IMR-90 (cell line): ENCODE measurements around the gene EPHB1. TPM values are rescaled to one million over a fixed set of nuclear protein-coding genes. Genes with fewer than 3 reads are reported as not detected.

Experiments
- ATAC-seq: fragments of 200-7000 bp; cut with Tn5 transposase; 2 replicates; pipeline ENCODE4 v1.9.1; 2020; ENCODE audit warnings: low read depth, mild to moderate bottlenecking, moderate library complexity
- BruUV-seq: library from RNA; stranded (reverse); fragments of 400-500 nt; replicated peaks from 2 replicates; lab custom pipeline; 2021; lab: Mats Ljungman, UMichigan
- CTCF ChIA-PET: fragments of 300-600 bp; formaldehyde crosslinking; extraction: SDS; loops from one replicate; lab custom pipeline; 2021; ENCODE audit warnings: antibody characterized with exemption; lab: Yijun Ruan, JAX
- POLR2A ChIA-PET: fragments of 300-600 bp; sonication (Branson Sonifier 250); formaldehyde crosslinking; loops from one replicate; lab custom pipeline; 2022; ENCODE audit warnings: antibody characterized with exemption; ENCODE audit not compliant: unreplicated experiment; lab: Charles Lee
- DNase-seq: peaks from one replicate; pipeline ENCODE4 v3.0.0; 2013
- H2AFZ ChIP-seq: replicated peaks from 2 replicates; pipeline ENCODE3; 2013; ENCODE audit warnings: low read length, mild to moderate bottlenecking; ENCODE audit not compliant: poor library complexity
- H2AK5ac ChIP-seq: 2 replicates; pipeline ENCODE4 v1.6.1; 2013; ENCODE audit warnings: low read depth, low read length, inconsistent platforms
- H2AK9ac ChIP-seq: replicated peaks from 2 replicates; pipeline ENCODE3; 2013; ENCODE audit warnings: mild to moderate bottlenecking, low read depth, low read length, moderate library complexity; ENCODE audit not compliant: poor library complexity
- H2BK120ac ChIP-seq: 2 replicates; pipeline ENCODE4 v1.6.1; 2013; ENCODE audit warnings: low read depth, low read length, inconsistent platforms
- H2BK15ac ChIP-seq: 3 replicates; pipeline ENCODE4 v1.6.1; 2013; ENCODE audit warnings: low read depth, low read length, inconsistent platforms
- H2BK20ac ChIP-seq: 2 replicates; pipeline ENCODE4 v1.6.1; 2013; ENCODE audit warnings: low read depth, mild to moderate bottlenecking, inconsistent platforms, low read length, moderate library complexity
- H2BK5ac ChIP-seq: 2 replicates; pipeline ENCODE4 v1.6.1; 2013; ENCODE audit warnings: mild to moderate bottlenecking, low read depth, low read length, inconsistent platforms; ENCODE audit not compliant: poor library complexity, severe bottlenecking
- H3K14ac ChIP-seq: replicated peaks from 2 replicates; pipeline ENCODE4 v1.6.1; 2013; ENCODE audit warnings: low read depth, low read length, inconsistent platforms
- H3K18ac ChIP-seq: 2 replicates; pipeline ENCODE4 v1.6.1; 2013; ENCODE audit warnings: low read depth, low read length, control low read depth
- H3K23ac ChIP-seq: 2 replicates; pipeline ENCODE4 v1.6.1; 2013; ENCODE audit warnings: low read depth, low read length, inconsistent platforms
- H3K27ac ChIP-seq: 2 replicates; pipeline ENCODE4 v1.5.1; 2013; ENCODE audit warnings: mild to moderate bottlenecking, control low read depth, low read length; ENCODE audit not compliant: insufficient read depth
- H3K27me3 ChIP-seq: 2 replicates; pipeline ENCODE4 v1.6.1; 2013; ENCODE audit warnings: low read length; ENCODE audit not compliant: control insufficient read depth, insufficient read depth
- H3K36me3 ChIP-seq: 2 replicates; pipeline ENCODE4 v1.6.1; 2013; ENCODE audit warnings: low read length, mixed read lengths; ENCODE audit not compliant: control insufficient read depth, insufficient read depth
- H3K4ac ChIP-seq: 2 replicates; pipeline ENCODE4 v1.6.1; 2013; ENCODE audit warnings: low read depth, low read length, inconsistent platforms
- H3K4me1 ChIP-seq: 2 replicates; pipeline ENCODE4 v1.6.1; 2013; ENCODE audit warnings: low read length, mixed read lengths; ENCODE audit not compliant: control insufficient read depth, insufficient read depth
- H3K4me2 ChIP-seq: 2 replicates; pipeline ENCODE4 v1.6.1; 2013; ENCODE audit warnings: low read depth, mild to moderate bottlenecking, control low read depth, low read length, moderate library complexity
- H3K4me3 ChIP-seq: 2 replicates; pipeline ENCODE4 v1.5.1; 2013; ENCODE audit warnings: low read depth, mild to moderate bottlenecking, control low read depth, low read length, moderate library complexity; ENCODE audit not compliant: insufficient read depth
- H3K56ac ChIP-seq: 2 replicates; pipeline ENCODE4 v1.6.1; 2013; ENCODE audit warnings: low read length, inconsistent platforms; ENCODE audit not compliant: insufficient read depth; ENCODE audit errors: extremely low read depth
- H3K79me1 ChIP-seq, 2 experiments: 2 replicates each; pipeline ENCODE4 v1.6.1; 2013; ENCODE audit warnings: low read length in 2 of 2, inconsistent platforms in 1 of 2, low read depth in 1 of 2
- H3K9ac ChIP-seq: 2 replicates; pipeline ENCODE4 v1.6.1; 2013; ENCODE audit warnings: low read depth, low read length, control low read depth
- H3K9me1 ChIP-seq: 2 replicates; pipeline ENCODE4 v1.6.1; 2013; ENCODE audit warnings: low read length, inconsistent platforms; ENCODE audit not compliant: insufficient read depth
- H3K9me3 ChIP-seq: 2 replicates; pipeline ENCODE4 v1.6.1; 2013; ENCODE audit warnings: low read length; ENCODE audit not compliant: control insufficient read depth, insufficient read depth
- H4K20me1 ChIP-seq: 2 replicates; pipeline ENCODE4 v1.6.1; 2013; ENCODE audit warnings: low read length, inconsistent platforms; ENCODE audit not compliant: insufficient read depth
- H4K5ac ChIP-seq: 2 replicates; pipeline ENCODE4 v1.6.1; 2013; ENCODE audit warnings: mild to moderate bottlenecking, low read depth, low read length, control low read depth
- H4K8ac ChIP-seq, 2 experiments: 2 replicates each; pipeline ENCODE4 v1.6.1; 2013; ENCODE audit warnings: low read depth in 2 of 2, low read length in 2 of 2, control low read depth in 1 of 2, inconsistent platforms in 1 of 2
- H4K91ac ChIP-seq: 2 replicates; pipeline ENCODE4 v1.6.1; 2013; ENCODE audit warnings: low read depth, low read length, inconsistent platforms; ENCODE audit not compliant: insufficient read depth
- BHLHE40 ChIP-seq: fragments of 150-350 bp; IDR thresholded peaks from 2 replicates; pipeline ENCODE4 v1.6.1; 2016; ENCODE audit warnings: mild to moderate bottlenecking, low read depth, low read length
- CEBPB ChIP-seq: IDR thresholded peaks from 2 replicates; pipeline ENCODE4 v1.6.1; 2012; ENCODE audit warnings: low read depth, low read length, improper control_type of control experiment
- ELK1 ChIP-seq: fragments of 150-350 bp; IDR thresholded peaks from 2 replicates; pipeline ENCODE4 v1.6.1; 2016; ENCODE audit warnings: low read depth, mild to moderate bottlenecking, low read length, moderate library complexity, borderline replicate concordance
- FOS ChIP-seq: fragments of 150-350 bp; IDR thresholded peaks from 2 replicates; pipeline ENCODE4 v1.6.1; 2016; ENCODE audit warnings: low read depth, low read length
- MAZ ChIP-seq: IDR thresholded peaks from 2 replicates; pipeline ENCODE4 v1.6.1; 2012; ENCODE audit warnings: low read depth, mild to moderate bottlenecking, low read length, improper control_type of control experiment, moderate library complexity, borderline replicate concordance
- MXI1 ChIP-seq: IDR thresholded peaks from 2 replicates; pipeline ENCODE4 v1.6.1; 2012; ENCODE audit warnings: low read depth, mild to moderate bottlenecking, low read length, moderate library complexity, borderline replicate concordance
- RAD21 ChIP-seq: IDR thresholded peaks from 2 replicates; pipeline ENCODE4 v1.6.1; 2012; ENCODE audit warnings: low read length, improper control_type of control experiment
- RCOR1 ChIP-seq: IDR thresholded peaks from 2 replicates; pipeline ENCODE4 v1.6.1; 2012; ENCODE audit warnings: mild to moderate bottlenecking, low read length, improper control_type of control experiment; ENCODE audit not compliant: insufficient replicate concordance
- USF2 ChIP-seq: fragments of 150-350 bp; IDR thresholded peaks from 2 replicates; pipeline ENCODE4 v1.6.1; 2017; ENCODE audit warnings: mild to moderate bottlenecking, antibody characterized with exemption, low read length, low read depth
- WGBS, 2 experiments: methylation state at CpG; one replicate each; pipeline versions ENCODE4 v1.1.5 to v1.1.7; 2013; ENCODE audit warnings: missing lambda C conversion rate in 2 of 2; ENCODE audit not compliant: insufficient read length in 1 of 2; ENCODE audit errors: extremely low coverage in 2 of 2; 5-methylcytosine and 5-hydroxymethylcytosine counted together
- dilution Hi-C: fragments of 300-500 bp; cut with HindIII; formaldehyde crosslinking; loops from one replicate; pipeline ENCODE4 v1.14.3; 2018; ENCODE audit warnings: low sequenced_read_pairs; ENCODE audit not compliant: unreplicated experiment
- in situ Hi-C: fragments of 300-500 bp; cut with MboI; formaldehyde crosslinking; loops from 3 replicates; pipeline ENCODE4 v1.14.3; 2019; ENCODE audit warnings: low sequenced_read_pairs, inconsistent platforms, mixed read lengths
- intact Hi-C: fragments of 100-400 bp; cut with micrococcal nuclease; formaldehyde crosslinking; loops from 2 replicates; pipeline ENCODE4 v1.10.0; 2022
- polyA plus RNA-seq, 3 experiments: library from polyadenylated mRNA; depleted of rRNA; stranded (reverse); fragments of >200 nt; gene quantifications; 2 replicates each; pipeline ENCODE4 v1.2.3, GENCODE V29; 2012; ENCODE audit warnings: low replicate concordance in 1 of 3
- total RNA-seq: library from RNA; depleted of rRNA; stranded (reverse); fragments of >200 nt; gene quantifications from 2 replicates; pipeline ENCODE4 v1.2.3, GENCODE V29; 2012

Gene EPHB1
- total and polyA plus RNA-seq, 2 of the 4 experiments (the other 2 are of a cell fraction) = 0.17 to 0.36 TPM

DNA sequence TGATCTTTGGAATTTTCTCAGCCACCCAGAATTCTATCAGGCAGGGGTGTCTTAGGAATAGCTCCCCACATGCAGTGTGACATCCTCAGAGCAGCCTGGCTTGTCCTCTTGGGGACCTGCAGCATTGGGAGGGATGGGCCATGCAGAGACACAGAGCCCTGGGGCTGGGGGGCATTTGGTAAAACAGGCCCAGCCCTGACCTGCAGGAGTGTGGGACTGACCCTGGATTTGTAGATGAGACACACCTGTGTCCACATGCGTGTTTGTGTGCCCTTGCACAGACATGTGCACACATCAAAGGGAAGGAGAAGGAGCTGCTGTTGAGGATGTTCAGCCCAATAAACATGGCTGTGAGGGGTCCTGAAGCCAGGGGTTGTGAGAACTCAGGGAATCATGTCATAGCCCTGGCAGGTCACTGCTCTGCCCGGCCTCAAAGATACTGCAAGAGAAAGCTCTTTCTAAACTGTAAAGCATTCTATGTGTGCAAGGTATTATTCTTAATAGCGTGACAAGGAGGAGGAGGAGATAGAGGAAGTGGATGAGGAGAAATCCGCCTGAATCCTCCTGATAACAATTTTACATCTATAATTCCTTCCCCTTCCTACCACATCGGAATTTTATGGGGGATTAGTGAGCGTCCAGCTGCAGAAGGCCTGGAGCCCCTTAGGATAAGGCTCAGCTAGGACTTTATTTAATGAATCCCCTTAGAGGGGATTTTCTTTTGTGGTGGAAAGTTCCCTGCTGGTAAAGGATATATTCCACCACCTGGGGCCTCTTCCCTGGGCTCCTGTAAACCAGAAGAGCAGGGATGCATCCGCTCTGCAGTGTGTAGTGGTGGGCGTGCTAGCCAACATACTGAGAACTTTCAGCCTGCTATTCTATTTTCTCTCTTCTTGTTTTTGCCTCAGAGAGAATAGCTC lies 245.5 kb downstream of the EPHB1 start (continued):
- TF ChIP-seq USF2 = no peak

DNA sequence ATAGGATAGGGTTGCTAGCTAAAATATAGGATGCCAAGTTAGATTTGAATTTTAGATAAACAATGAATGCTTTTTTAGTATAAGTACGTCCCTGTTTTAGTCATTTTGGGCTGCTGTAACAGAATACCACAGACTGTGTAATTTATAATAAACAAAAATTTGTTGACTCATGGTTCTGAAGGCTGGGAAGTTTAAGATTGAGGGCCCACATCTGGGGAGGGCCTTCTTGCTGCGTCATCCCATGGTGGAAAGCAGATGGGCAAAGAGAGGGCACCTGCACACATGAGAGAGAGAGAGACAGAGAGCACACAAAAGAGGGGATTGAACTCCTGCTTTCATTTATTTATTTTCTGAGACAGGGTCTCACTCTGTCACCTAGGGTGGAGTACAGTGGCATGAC lies 246.5 kb downstream of the EPHB1 start:
- no peak for TF ChIP-seq RCOR1
- no peak for TF ChIP-seq USF2
- TF ChIP-seq MXI1 = no peak
- no peak for TF ChIP-seq BHLHE40
- TF ChIP-seq RAD21 = no peak
- no peak for TF ChIP-seq MAZ
- TF ChIP-seq FOS = no peak
- TF ChIP-seq ELK1 = no peak
- TF ChIP-seq CEBPB = no peak
- Histone ChIP-seq H2BK5ac (no peak overlapping the region), H3K4ac (no peak overlapping the region), H3K79me1 (no peaks in the 10 kb centered on the region), H3K4me2 (no peak overlapping the region), H4K5ac (no peak overlapping the region), H3K4me1 (no peaks in the 10 kb centered on the region), H2BK20ac (no peak overlapping the region), H2AK9ac (no peak overlapping the region), H2BK15ac (no peak overlapping the region), H3K27me3 (no peaks in the 10 kb centered on the region), H3K56ac (no peak overlapping the region), H3K27ac (no peak overlapping the region), H3K9me1 (no peaks in the 10 kb centered on the region), H3K14ac (no peak overlapping the region), H3K18ac (no peak overlapping the region), H4K91ac (no peak overlapping the region), H3K4me3 (no peak overlapping the region), H3K9ac (no peak overlapping the region), H3K23ac (no peak overlapping the region), H2AFZ (no peak overlapping the region), H2BK120ac (no peak overlapping the region), H4K8ac (no peak overlapping the region), H2AK5ac (no peak overlapping the region), H4K20me1 (no peaks in the 10 kb centered on the region), H3K36me3 (no peaks in the 10 kb centered on the region), H3K9me3 (peaks cover 2% of the 10 kb centered on the region; the same call in 1 of the 2 replicates)
- peak; percentile 2 for DNase-seq
- intact Hi-C loops = no loop called here
- no TSS peak for BruUV-seq
- WGBS, 2 experiments = 40% methylated on average over 1 of the region's 2 CpGs; no CpG with 5 or more reads in 1 of the 2 experiments
- dilution Hi-C loops = no loop called here
- ChIA-PET CTCF (no interaction called here), POLR2A (no interaction called here)
- ATAC-seq = peak; percentile 35; the same call in 1 of the 2 replicates
- in situ Hi-C loops = no loop called here
